Raji (cell line): ENCODE data around the gene KCMF1.

Source experiments
- POLR2A ChIP-seq: IDR thresholded peaks from 2 replicates; pipeline ENCODE4 v1.6.1; 2011; ENCODE audit warnings: low read depth, low read length, control low read depth; ENCODE audit not compliant: insufficient read depth

The KCMF1 gene

DNA sequence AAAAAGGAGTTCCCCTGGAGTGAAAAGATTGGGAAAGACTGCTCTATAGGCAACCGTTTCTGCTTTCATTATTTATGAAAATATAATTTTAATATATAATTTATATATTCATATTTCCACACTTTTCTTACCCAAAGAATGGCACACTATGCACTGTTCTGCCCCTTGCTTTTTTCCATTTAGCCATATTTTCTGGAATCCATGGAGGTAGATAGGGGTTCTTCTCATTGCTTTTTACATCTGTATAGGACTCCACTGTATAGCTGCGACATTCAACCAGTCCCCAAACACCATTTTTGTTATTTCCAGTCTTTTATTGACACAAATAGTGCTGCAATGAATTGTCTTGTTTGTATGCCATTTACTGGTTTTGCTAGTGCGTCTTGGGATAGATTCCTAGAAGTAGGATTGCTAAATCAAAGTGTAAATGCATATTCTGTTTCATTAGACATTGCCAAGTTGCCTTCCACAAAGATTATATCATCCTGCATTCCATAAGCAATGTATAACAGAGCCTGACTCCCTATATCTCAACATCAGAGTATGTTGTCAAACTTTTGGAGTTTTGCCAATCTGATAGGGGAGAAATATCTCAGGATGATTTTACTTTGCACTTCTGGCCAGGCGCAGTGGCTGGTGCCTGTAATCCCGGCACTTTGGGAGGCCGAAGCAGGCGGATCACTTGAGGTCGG, 135.7 kb downstream of the KCMF1 start:
- TF ChIP-seq POLR2A, result no peak
